SKM-1 treated with dmso at 0.1 percent for 144 hours (cell line): ENCODE results near the gene ABCC9.

Source experiments
- DNase-seq: peaks from one replicate; lab custom pipeline; 2025; ENCODE audit not compliant: unreplicated experiment; lab: John Stamatoyannopoulos, UW

Gene ABCC9

GRCh38 chr12:21940549-21941505 is at the start of gene ABCC9:
Gene ABCC9 (minus strand): TSS chr12:21941426. CDS start chr12:21936674, 4,752 bp downstream.
- no peak for DNase-seq

- no peak for DNase-seq
These were observed 48.7 kb upstream of the ABCC9 start for GRCh38 chr12:21989819-21990412.

DNA sequence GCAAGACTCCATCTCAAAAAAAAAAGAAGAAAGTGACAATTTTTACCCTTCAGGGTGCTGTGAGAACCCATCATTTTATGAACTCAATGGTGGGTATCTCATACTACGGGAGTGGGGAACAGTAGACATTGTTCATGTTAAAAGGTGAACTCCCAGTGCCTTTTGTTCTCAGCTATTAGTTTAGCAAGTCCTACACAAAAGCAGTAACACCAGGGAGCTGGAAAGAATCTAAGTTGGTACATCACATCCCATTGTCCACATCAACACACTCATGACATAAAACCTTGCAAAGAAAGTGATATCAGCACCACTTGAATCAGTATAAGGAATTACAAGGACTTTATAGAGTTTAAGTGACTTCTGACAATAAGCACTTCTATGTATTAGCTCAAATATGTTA is 47.4 kb upstream of the ABCC9 start:
- DNase-seq, result no peak

- DNase-seq, result no peak
These were observed 46.5 kb upstream of the ABCC9 start for GRCh38 chr12:21987755-21988154.

DNA sequence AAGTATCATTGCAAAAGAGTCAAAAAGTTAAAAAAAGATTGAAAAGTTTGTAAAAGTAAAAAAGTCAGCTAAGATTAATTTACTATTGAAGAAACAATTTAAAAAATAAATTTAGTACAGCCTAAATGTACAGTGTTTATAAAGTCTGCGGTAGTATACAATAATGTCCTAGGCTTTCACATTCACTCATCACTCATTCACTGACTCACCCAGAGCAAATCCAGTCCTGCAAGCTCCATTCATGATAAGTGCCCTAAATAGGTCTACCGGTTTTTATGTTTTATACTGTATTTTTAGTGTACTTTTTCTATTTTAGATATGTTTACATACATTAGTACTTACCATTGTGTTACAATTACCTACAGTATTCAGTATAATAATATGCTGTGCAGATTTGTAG is 43.9 kb upstream of the ABCC9 start:
- DNase-seq, result no peak

DNA sequence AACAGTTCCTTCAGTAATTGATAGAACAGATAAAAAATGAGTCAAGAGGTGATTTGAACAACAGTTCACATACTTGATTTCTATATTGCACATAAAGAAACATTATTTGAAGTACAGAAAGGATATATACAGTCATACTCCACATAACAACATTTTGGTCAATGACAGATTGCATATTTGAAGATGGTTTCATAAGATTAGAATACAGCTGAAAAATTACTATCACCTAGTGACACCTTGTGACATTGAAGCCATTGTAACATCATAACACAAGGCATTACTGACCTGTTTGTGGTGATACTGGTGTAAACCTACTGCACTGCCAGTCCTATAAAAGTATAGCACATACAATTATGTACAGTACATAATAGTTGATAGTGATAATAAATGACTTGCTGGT is 43.1 kb upstream of the ABCC9 start:
- no peak for DNase-seq

DNA sequence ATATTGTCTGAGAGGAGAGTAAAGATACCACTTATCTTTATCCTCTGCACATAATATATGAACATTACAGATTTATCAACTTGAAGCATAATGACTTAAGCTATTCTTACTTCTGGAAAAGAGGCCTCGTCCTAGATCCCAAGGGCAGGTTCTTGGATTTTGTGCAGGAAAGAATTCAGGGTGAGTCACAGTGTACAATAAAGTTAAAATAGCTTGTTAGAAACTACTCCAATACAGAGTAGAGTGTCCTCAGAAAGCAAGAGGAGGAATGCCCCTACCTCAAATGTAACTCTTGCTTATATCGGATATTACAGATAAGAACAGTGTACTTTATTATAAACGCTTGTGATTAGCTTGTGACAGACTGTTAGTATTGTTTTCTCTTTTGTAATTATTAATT is 41.9 kb upstream of the ABCC9 start:
- no peak for DNase-seq

DNA sequence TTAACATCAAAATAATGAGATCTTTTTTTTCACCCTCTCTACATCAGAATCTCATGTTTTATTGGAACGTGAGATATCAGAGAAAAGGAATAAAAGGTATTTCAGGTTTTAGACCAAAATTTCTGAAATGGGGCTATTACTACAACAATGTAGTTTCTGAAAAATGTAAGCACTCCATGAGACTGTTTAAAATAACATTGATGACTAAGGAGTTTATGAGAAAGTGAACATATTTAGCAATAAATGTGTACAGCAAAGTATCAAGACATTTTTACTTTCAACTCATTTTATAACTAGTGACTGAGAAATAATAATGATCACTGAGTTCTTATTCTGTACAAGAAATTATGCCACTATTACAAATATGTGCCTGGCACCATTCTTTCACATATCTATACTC is 39.3 kb upstream of the ABCC9 start:
- DNase-seq, result no peak

- no peak for DNase-seq
These were observed 34.1 kb upstream of the ABCC9 start for GRCh38 chr12:21975293-21975692.

DNA sequence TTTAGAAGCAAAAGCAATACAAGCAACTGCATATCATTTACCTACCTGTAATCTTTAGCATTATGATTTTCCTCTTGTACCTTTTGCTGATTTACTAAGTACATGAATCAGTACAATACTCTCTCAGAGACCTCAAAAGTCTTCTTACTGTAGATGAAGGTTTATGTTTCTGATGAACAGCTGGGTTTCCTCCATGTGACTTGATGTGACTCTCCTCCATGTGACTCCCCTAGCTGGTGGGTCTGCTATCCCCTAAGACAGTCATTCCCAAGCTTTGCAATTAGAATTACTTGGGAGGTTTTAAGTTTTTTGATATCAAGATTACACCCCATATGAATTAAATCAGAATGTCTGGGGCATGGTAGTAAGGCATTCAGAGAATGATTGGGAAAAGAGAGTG is 32.0 kb upstream of the ABCC9 start:
- DNase-seq, result no peak

GRCh38 chr12:21972055-21972454 is 30.8 kb upstream of the ABCC9 start:
- DNase-seq, result no peak

GRCh38 chr12:21971344-21971743 is 30.1 kb upstream of the ABCC9 start:
- no peak for DNase-seq

GRCh38 chr12:21962821-21963220 is 21.6 kb upstream of the ABCC9 start:
- no peak for DNase-seq

DNA sequence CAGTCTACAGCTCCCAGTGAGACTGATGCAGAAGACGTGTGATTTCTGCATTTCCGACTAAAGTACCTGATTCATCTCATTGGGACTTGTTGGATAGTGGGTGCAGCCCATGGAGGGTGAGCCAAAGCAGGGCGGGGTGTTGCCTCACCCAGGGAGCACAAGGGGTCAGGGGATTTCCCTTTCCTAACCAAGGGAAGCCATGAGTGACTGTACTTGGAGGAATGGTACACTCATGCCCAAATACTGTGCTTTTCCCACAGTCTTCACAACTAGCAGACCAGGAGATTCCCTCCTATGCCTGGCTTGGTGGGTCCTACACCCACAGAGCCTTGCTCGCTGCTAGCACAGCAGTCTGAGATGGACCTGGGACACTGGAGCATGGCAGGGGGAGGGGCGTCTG is 21.0 kb upstream of the ABCC9 start:
- DNase-seq, result no peak

GRCh38 chr12:21950649-21951048 is 9.4 kb upstream of the ABCC9 start:
- no peak for DNase-seq

- no peak for DNase-seq
These were observed 7.8 kb upstream of the ABCC9 start for GRCh38 chr12:21949036-21949435.

DNA sequence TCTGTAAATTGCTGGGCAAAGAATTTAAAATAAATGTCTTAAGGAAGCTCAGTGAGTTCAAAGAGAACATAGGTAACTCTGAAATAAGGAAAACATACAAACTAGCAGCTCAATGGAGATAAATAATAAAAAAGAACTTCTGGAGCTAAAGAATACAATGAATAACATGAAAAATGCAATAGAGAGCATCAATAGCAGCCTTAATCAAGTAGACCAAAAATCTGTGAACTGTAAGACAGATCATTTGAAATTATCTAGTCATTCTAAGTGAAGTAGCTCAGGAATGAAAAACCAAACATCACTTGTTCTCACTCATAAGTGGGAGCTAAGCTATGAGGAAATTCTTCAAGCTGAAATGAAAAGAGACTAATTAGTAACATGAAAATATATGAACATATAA is 5.8 kb upstream of the ABCC9 start:
- DNase-seq, result no peak

DNA sequence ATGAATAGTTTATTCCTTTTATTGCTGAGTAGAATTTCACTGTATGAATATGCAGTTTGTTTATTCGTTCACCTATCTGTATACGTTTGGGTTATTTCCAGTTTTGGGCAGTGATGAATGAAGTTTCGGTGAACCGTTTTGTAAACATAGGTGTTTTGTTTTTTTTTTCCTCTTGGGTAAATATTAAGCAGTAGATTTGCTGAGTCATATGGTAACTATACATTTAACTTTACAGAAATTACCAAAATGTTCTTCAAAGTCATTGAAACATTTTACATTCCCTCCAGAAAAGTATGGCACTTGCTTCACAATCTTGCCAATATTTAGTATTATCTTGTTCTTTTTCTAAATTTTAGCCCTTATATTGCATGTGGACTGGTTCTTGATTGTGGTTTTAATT is 3.8 kb upstream of the ABCC9 start:
- no peak for DNase-seq

GRCh38 chr12:21942377-21942703 is 1.1 kb upstream of the ABCC9 start:
- no peak for DNase-seq

DNA sequence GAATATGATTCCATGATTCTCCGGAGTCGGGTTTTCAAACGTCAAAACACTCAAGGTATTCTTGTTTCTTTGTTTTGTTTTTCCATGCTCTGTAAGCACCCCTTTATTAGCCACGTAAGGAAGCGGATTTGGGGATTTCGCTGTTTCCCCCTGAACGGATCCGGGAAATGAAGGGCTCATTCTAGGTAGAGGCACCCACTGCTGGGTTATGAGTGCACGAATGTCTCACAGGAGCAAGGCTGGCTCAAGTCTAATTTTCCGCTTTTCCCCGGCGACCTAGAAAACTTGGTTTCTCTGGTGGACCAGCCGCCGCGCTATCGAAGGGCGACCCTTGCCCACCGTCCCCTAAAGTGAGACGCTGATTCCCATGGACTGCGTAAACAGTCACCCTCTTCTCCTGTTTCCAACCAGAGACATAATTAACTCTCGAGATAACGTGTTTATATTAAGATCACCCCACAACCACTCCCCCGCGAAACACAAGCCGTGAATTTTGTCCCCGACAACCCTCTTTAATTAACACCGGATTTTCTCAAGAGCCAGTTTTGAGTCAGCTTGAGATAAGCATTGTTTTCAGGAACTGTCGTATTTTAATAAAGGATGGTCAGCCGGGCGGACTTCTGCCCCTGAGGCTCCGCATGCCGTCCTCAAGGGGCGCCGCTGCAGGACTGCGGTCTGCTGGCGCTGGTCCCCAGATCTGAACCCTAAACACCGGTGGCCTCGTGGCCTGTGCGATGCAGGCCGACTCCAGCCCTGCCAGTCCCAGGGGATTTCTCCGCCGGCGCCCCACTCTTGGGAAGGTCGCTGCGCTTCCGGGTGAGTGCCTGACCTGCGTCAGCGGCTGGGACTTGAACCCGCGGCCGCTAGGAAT is 515 bp upstream of the ABCC9 start:
- no peak for DNase-seq

DNA sequence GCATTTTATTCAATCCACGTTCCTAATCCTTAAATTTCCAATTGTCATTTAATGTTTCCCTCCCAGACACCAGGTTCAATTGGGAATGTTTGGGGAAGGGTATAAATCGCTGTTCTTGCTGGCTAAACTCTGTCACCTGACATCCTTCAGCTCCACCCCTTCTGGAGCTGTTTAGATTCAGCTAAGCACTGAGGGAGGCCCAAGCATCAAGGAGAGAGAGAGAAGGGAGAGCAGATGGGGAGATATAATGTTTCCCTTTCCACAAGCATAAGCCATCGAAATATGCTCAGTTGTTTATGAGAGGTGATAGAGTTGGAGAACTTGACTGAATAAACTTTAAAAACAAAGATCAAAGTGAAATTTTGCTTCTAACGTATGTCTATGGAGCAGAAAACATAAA is 1.8 kb downstream of the ABCC9 start:
- DNase-seq, result no peak

GRCh38 chr12:21938879-21939278 is 2.3 kb downstream of the ABCC9 start:
- no peak for DNase-seq
